ENCODE data around the gene CNOT10. TPM values are rescaled to one million over a fixed set of nuclear protein-coding genes. Genes with fewer than 3 reads are reported as not detected.

The CNOT10 gene
- polyA plus RNA-seq, 1 of the 3 experiments (the other 2 are of a cell fraction), result 23.5 TPM

DNA sequence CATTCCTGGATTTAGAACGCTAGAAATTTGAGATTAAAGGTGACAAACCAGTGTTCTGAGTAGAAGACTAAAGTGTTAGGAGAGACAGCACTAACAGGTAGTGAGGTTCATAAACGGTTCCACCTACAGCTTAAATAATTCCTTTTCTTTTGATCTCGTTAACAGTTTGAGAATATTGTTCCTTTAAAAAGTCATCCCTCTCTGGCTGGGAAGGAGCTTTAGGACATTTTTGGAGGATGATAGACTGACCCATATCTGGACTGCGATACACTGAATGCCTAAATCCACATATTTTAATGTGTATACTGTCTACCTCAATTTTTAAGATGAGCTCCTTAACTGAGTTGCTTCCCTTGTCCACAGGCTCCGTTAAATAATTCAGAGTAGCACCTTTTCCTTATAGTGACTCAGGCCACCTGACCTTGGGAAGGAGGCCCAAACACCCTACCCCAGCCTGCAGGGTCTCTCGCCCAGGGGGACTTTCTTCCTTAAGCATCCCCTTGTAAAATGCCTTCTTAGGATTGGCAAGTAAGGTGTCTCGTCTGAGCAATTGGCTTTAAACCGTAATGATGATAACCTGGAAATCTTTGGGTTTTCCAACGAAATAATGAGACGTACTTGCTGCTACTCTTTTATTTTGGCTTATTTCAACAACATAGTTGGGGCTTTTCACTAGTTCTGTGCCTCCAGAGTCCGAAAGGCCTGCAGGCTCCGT is 136.1 kb downstream of the CNOT10 start:
- no peak for DNase-seq
- no peak overlapping the region for H2AFZ ChIP-seq (ENCODE audit: low read depth)
- no peaks in the 10 kb centered on the region for H3K36me3 ChIP-seq (replicated peaks in 1 of 2; ENCODE audit: control insufficient read depth in 1 of 2, insufficient read depth in 2 of 2, low read length in 1 of 2)
- 61% methylated on average over 12 of the region's 12 CpGs for WGBS (ENCODE audit: low lambda C conversion rate)
- TF ChIP-seq, protein P1, sequence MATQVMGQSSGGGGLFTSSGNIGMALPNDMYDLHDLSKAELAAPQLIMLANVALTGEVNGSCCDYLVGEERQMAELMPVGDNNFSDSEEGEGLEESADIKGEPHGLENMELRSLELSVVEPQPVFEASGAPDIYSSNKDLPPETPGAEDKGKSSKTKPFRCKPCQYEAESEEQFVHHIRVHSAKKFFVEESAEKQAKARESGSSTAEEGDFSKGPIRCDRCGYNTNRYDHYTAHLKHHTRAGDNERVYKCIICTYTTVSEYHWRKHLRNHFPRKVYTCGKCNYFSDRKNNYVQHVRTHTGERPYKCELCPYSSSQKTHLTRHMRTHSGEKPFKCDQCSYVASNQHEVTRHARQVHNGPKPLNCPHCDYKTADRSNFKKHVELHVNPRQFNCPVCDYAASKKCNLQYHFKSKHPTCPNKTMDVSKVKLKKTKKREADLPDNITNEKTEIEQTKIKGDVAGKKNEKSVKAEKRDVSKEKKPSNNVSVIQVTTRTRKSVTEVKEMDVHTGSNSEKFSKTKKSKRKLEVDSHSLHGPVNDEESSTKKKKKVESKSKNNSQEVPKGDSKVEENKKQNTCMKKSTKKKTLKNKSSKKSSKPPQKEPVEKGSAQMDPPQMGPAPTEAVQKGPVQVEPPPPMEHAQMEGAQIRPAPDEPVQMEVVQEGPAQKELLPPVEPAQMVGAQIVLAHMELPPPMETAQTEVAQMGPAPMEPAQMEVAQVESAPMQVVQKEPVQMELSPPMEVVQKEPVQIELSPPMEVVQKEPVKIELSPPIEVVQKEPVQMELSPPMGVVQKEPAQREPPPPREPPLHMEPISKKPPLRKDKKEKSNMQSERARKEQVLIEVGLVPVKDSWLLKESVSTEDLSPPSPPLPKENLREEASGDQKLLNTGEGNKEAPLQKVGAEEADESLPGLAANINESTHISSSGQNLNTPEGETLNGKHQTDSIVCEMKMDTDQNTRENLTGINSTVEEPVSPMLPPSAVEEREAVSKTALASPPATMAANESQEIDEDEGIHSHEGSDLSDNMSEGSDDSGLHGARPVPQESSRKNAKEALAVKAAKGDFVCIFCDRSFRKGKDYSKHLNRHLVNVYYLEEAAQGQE (IDR thresholded peaks at IDR 0.05; ENCODE audit: low read depth, low read length), result no peak
- TF ChIP-seq GABPA (IDR thresholded peaks at IDR 0.05; ENCODE audit: low read depth), result no peak
- TF ChIP-seq RFX5 (IDR thresholded peaks at IDR 0.05; ENCODE audit: low read length), result no peak
- TF ChIP-seq, protein P2, sequence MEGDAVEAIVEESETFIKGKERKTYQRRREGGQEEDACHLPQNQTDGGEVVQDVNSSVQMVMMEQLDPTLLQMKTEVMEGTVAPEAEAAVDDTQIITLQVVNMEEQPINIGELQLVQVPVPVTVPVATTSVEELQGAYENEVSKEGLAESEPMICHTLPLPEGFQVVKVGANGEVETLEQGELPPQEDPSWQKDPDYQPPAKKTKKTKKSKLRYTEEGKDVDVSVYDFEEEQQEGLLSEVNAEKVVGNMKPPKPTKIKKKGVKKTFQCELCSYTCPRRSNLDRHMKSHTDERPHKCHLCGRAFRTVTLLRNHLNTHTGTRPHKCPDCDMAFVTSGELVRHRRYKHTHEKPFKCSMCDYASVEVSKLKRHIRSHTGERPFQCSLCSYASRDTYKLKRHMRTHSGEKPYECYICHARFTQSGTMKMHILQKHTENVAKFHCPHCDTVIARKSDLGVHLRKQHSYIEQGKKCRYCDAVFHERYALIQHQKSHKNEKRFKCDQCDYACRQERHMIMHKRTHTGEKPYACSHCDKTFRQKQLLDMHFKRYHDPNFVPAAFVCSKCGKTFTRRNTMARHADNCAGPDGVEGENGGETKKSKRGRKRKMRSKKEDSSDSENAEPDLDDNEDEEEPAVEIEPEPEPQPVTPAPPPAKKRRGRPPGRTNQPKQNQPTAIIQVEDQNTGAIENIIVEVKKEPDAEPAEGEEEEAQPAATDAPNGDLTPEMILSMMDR (IDR thresholded peaks at IDR 0.05), result no peak
- TF ChIP-seq, protein P3, sequence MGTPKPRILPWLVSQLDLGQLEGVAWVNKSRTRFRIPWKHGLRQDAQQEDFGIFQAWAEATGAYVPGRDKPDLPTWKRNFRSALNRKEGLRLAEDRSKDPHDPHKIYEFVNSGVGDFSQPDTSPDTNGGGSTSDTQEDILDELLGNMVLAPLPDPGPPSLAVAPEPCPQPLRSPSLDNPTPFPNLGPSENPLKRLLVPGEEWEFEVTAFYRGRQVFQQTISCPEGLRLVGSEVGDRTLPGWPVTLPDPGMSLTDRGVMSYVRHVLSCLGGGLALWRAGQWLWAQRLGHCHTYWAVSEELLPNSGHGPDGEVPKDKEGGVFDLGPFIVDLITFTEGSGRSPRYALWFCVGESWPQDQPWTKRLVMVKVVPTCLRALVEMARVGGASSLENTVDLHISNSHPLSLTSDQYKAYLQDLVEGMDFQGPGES (IDR thresholded peaks at IDR 0.05; ENCODE audit: low read depth, low read length), result no peak
- TF ChIP-seq CHD2 (IDR thresholded peaks at IDR 0.05; ENCODE audit: low read length, partially characterized antibody), result no peak
- TF ChIP-seq YY1 (IDR thresholded peaks at IDR 0.05; ENCODE audit: low read depth), result no peak
- TF ChIP-seq NRF1 (IDR thresholded peaks at IDR 0.05; ENCODE audit: low read depth, low read length), result no peak
- TF ChIP-seq FOXJ3 (CRISPR knock-in tag; IDR thresholded peaks at IDR 0.05), result no peak
- no peak for TF ChIP-seq MEF2A (IDR thresholded peaks at IDR 0.05; ENCODE audit: borderline replicate concordance, low read depth)
- POLR2A ChIA-PET, result no interaction called here
- H4K20me1 ChIP-seq (ENCODE audit: insufficient read depth), result no peaks in the 10 kb centered on the region
- H3K4me1 ChIP-seq (ENCODE audit: control insufficient read depth in 1 of 2, insufficient read depth in 2 of 2, low read depth in 1 of 2, low read length in 1 of 2), result no peaks in the 10 kb centered on the region; a peak in 1 of 4 replicates
- no peaks in the 10 kb centered on the region for H3K9me2 ChIP-seq
- no peak overlapping the region for H3K27ac ChIP-seq (ENCODE audit: low read depth in 2 of 2, low read length in 1 of 2)
- H3K9ac ChIP-seq, result no peak overlapping the region
- H3K4me2 ChIP-seq, result no peak overlapping the region
- H3F3A ChIP-seq (replicated peaks; ENCODE audit: insufficient read depth), result no peaks in the 10 kb centered on the region
- H3K79me2 ChIP-seq (ENCODE audit: insufficient read depth), result no peaks in the 10 kb centered on the region
- no peaks in the 10 kb centered on the region for H3K9me3 ChIP-seq
- H3K4me3 ChIP-seq (ENCODE audit: low read depth in 2 of 2, low read length in 1 of 2), result no peak overlapping the region
- CTCF ChIA-PET, result interaction anchor here (1.3 to 1.8 kb wide), 3 partner anchors 10 to 253 kb away, joined by 3 to 4 read pairs (median 3); no protein-coding TSS in a partner anchor
- peaks cover 67% of the 10 kb centered on the region for H3K27me3 ChIP-seq (ENCODE audit: insufficient read depth)
